H1 (cell line): Measurements from ENCODE around the gene PPARGC1A. TPM values are rescaled to one million over a fixed set of nuclear protein-coding genes. Genes with fewer than 3 reads are reported as not detected.

Experiments
- CHD2 ChIP-seq: IDR thresholded peaks from 2 replicates; pipeline ENCODE4 v1.6.1; 2012; ENCODE audit warnings: low read length, improper control_type of control experiment
- EGR1 ChIP-seq: IDR thresholded peaks from 2 replicates; pipeline ENCODE4 v1.6.1; 2011; ENCODE audit warnings: low read depth, low read length, borderline replicate concordance
- SRF ChIP-seq: IDR thresholded peaks from 2 replicates; pipeline ENCODE4 v1.6.1; 2011; ENCODE audit warnings: mild to moderate bottlenecking, low read depth, low read length, moderate library complexity
- polyA plus RNA-seq, 7 experiments: library from polyadenylated mRNA; depleted of rRNA in 3 of 7; stranded (reverse) in 5 of 7; unstranded in 2 of 7; fragments of >200 nt in 5 of 7; fragments of 200-250 nt in 2 of 7; gene quantifications; 1 replicate in 5 of 7; 2 replicates in 1 of 7; 4 replicates in 1 of 7; pipeline versions ENCODE4 v1.2.1 to v1.2.3, GENCODE V29; 2011 to 2013; ENCODE audit warnings: missing spikeins in 2 of 7, mixed read lengths in 2 of 7
- total RNA-seq: library from RNA; stranded (reverse); fragmentation: NEBNext Ultra II Directional; extraction: Animal tissue kit (Norgen Biotek cat#: 25700); gene quantifications from 2 replicates; pipeline ENCODE4 v1.2.1, GENCODE V29; 2021

PPARGC1A gene
- total and polyA plus RNA-seq, 2 of the 8 experiments (the other 6 are each of a cell fraction or from before 2014, with no cell fraction given): 0.54 to 1.4 TPM

- TF ChIP-seq EGR1 (no peak), CHD2 (no peak), SRF (no peak)
Measured at GRCh38 chr4:23904639-23905071, 14.8 kb upstream of the PPARGC1A start (continued).
